ENCODE results near the gene DPH3.

GRCh38 chr3:16301507-16301906 lies 36.8 kb upstream of the DPH3 start:
- TF ChIP-seq CTCF (IDR thresholded peaks at IDR 0.05) (no peak), POLR2A (IDR thresholded peaks at IDR 0.05) (no peak)
